Stimulated activated CD8-positive, alpha-beta memory T cell treated with anti-CD3 and anti-CD28 coated beads, Interleukin-7, amount 100 ng/mL, for 48 hours (primary cell): ENCODE data around the gene MRPS27.
"Not testable (repeated sequence)": the region's sequence is repeated elsewhere in the genome, so short reads cannot be mapped to it uniquely, and the experiment has no call there.

Source experiments
- DNase-seq, 2 donors: peaks; one replicate each; pipeline ENCODE4 v3.0.0-alpha.2; 2020; ENCODE audit warnings: low read depth in 1 of 2; ENCODE audit errors: extremely low read depth in 1 of 2

MRPS27 gene

GRCh38 chr5:72177538-72177937 lies 142.5 kb downstream of the MRPS27 start:
- no peak for DNase-seq

- no peak for DNase-seq
Observed at GRCh38 chr5:72172786-72173185, 147.3 kb downstream of the MRPS27 start.

- no peak for DNase-seq
Observed at GRCh38 chr5:72171667-72172066, 148.4 kb downstream of the MRPS27 start.

- not testable (repeated sequence) for DNase-seq
Observed at GRCh38 chr5:72171181-72171580, 148.9 kb downstream of the MRPS27 start.

GRCh38 chr5:72170101-72170500 lies 149.9 kb downstream of the MRPS27 start:
- DNase-seq, result no peak
